Nephron progenitor cell (in vitro differentiated cells): ENCODE measurements around the gene IL9.

Source experiments
- DNase-seq: peaks from one replicate; pipeline ENCODE4 v3.0.0; 2021
- H3K27ac Mint-ChIP-seq: 2 replicates; pipeline ENCODE4 v1.8.0; 2021; ENCODE audit warnings: mild to moderate bottlenecking, moderate library complexity, mixed read lengths
- H3K27me3 Mint-ChIP-seq: 2 replicates; pipeline ENCODE4 v1.8.0; 2021; ENCODE audit warnings: mild to moderate bottlenecking, low read depth, mixed read lengths; ENCODE audit not compliant: poor library complexity
- H3K36me3 Mint-ChIP-seq: 2 replicates; pipeline ENCODE4 v1.8.0; 2021; ENCODE audit warnings: low read depth, mixed read lengths
- H3K4me1 Mint-ChIP-seq: 2 replicates; pipeline ENCODE4 v1.8.0; 2021; ENCODE audit warnings: mixed read lengths
- H3K4me3 Mint-ChIP-seq: 2 replicates; pipeline ENCODE4 v1.8.0; 2021; ENCODE audit warnings: mild to moderate bottlenecking, moderate library complexity, mixed read lengths
- H3K9me3 Mint-ChIP-seq: 2 replicates; pipeline ENCODE4 v1.8.0; 2021; ENCODE audit warnings: mild to moderate bottlenecking, moderate library complexity, mixed read lengths
- TF ChIP-seq, protein P1 (sequence below): fragments of 200-600 bp; sonication (generic); IDR thresholded peaks from 2 replicates; pipeline ENCODE4 v1.5.0; 2021; ENCODE audit warnings: antibody characterized with exemption

The IL9 gene

DNA sequence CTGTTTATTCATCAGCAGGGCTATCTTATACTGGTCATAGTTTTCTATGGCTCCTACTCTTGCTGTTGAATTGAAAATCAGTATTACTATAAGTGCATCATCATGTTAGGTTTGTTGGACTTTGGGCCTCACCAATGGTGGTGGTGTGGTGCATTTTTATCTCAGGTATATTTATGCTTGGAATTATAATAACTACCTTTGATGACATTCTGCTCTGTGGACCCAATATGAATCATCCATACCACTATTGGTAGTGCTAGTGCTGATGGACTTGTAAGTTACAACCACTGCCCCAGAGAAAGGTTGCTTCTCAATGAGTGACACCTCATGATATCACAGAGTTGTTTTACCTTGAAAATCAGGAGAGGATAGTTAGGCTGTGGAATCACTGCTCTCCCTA lies 28.0 kb downstream of the IL9 start:
- Mint-ChIP-seq H3K4me1 (no peaks in the 10 kb centered on the region), H3K27ac (no peak overlapping the region), H3K4me3 (no peak overlapping the region), H3K36me3 (no peaks in the 10 kb centered on the region), H3K9me3 (no peaks in the 10 kb centered on the region), H3K27me3 (peaks cover 22% of the 10 kb centered on the region)
- DNase-seq: no peak
- TF ChIP-seq, protein P1, sequence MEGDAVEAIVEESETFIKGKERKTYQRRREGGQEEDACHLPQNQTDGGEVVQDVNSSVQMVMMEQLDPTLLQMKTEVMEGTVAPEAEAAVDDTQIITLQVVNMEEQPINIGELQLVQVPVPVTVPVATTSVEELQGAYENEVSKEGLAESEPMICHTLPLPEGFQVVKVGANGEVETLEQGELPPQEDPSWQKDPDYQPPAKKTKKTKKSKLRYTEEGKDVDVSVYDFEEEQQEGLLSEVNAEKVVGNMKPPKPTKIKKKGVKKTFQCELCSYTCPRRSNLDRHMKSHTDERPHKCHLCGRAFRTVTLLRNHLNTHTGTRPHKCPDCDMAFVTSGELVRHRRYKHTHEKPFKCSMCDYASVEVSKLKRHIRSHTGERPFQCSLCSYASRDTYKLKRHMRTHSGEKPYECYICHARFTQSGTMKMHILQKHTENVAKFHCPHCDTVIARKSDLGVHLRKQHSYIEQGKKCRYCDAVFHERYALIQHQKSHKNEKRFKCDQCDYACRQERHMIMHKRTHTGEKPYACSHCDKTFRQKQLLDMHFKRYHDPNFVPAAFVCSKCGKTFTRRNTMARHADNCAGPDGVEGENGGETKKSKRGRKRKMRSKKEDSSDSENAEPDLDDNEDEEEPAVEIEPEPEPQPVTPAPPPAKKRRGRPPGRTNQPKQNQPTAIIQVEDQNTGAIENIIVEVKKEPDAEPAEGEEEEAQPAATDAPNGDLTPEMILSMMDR: no peak

DNA sequence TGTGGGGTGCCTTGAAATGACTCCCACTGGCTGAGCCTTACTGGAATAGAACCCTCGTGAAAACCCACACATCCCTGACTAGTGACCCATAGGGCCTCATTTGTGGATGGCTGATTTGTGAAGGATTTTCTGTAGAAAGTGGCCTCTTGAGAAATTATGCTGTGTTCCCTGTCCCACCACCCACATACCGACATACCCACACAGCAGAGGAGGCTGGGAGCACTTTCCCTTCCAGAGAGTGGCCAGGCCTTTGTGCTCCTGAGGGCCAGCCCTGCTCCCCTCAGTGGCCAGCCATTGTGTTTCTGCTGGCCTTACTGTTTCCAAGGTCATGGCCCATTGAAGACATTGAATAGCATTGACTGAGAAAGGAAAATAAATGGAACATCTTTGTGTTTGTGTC lies 29.6 kb downstream of the IL9 start:
- TF ChIP-seq, protein P1: no peak
- H3K9me3 Mint-ChIP-seq: no peaks in the 10 kb centered on the region
- H3K36me3 Mint-ChIP-seq: no peaks in the 10 kb centered on the region
- no peak for DNase-seq
- no peak overlapping the region for H3K4me3 Mint-ChIP-seq
- H3K27me3 Mint-ChIP-seq: peaks cover 26% of the 10 kb centered on the region
- H3K4me1 Mint-ChIP-seq: no peaks in the 10 kb centered on the region
- H3K27ac Mint-ChIP-seq: no peak overlapping the region

DNA sequence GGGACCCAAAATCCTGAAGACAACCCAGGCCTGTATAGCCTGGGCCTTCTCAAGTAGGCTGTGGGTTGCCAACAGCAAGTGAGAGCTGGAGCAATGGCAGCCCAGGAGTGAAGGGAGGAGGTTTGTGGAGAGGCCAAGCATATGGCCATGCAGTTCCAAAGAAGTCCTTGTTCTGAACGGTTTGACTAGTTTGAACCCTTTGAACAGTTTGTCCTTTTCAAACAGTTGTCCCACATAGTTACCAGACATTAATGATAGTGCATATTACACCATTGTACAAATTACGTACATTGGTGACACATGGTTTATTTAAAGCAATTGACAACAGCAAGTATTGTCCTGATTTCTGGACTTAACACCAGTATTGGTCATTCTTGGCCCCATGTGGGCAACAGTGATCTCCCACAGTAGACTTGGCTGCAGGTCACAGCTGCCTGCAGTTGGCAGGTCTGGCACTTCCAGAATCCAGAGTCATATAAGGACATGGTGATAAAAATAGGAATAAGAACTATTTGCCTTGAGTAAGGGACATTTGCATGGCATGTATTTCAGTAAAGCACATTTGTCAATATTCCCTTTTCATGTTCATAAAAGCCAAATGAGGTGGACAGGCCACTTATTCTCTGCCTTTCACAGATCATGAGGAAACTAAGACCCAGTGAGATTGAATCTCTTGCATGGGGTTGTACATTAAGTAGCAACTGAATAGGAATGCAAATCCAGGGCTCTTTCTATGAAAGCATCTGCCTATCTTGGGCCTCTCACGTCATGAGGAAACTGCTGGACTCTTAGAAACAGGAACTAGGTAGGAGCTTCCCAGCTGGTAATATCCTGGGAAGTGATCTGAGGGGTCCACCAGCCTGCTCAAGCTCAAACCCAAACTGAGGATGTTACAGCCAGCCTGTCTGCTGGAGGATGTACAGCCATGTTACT lies 30.9 kb downstream of the IL9 start:
- TF ChIP-seq, protein P1: no peak
- Mint-ChIP-seq H3K36me3 (no peaks in the 10 kb centered on the region), H3K4me1 (no peaks in the 10 kb centered on the region), H3K4me3 (no peak overlapping the region), H3K27me3 (peaks cover 32% of the 10 kb centered on the region), H3K27ac (no peak overlapping the region), H3K9me3 (no peaks in the 10 kb centered on the region)
- no peak for DNase-seq

DNA sequence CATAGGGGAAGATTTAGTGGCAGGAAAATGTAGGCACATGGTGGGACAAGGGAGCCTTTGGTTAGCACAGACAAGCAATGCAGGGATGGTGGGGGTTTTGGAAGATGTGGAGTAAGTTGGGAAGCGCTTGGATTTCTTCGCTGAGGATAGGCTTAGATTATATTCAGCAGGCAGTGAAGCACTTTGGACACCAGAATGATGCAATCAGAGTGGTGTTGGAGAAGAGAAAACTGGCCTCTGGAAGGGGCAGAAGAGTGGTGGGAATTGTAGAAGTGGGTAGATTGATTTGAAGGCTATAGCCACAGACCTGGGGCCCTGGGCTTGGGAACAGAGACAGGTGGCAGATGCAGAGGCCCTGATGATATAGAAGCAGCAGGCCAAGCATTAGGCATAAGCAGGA lies 32.9 kb downstream of the IL9 start:
- DNase-seq: no peak

DNA sequence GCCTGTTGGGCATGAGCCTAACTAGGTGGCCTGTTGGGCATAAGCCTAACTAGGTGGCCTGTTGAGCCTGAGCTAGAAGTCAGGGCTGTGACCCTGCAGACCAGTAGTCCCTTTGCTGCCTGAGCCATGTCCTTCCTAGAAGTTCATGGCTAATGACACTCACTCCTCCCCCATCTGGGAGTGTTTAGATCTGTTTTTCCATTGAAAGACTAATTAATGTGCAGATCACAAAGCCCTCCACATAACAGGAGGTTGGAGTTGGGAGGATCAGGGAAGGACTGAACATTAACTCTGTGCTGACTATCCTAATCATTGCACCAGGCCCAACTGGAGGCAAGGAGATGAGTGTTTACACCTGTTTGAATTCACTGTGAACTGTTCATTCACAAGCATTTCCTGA lies 33.6 kb downstream of the IL9 start:
- no peak overlapping the region for H3K27ac Mint-ChIP-seq
- H3K27me3 Mint-ChIP-seq: peaks cover 36% of the 10 kb centered on the region
- H3K9me3 Mint-ChIP-seq: no peaks in the 10 kb centered on the region
- TF ChIP-seq, protein P1: no peak
- H3K36me3 Mint-ChIP-seq: no peaks in the 10 kb centered on the region
- no peak for DNase-seq
- H3K4me3 Mint-ChIP-seq: no peak overlapping the region
- H3K4me1 Mint-ChIP-seq: no peaks in the 10 kb centered on the region

More for the DNA sequence above, 32.9 kb downstream of the IL9 start:
- Mint-ChIP-seq H3K4me1 (no peaks in the 10 kb centered on the region), H3K36me3 (no peaks in the 10 kb centered on the region), H3K9me3 (no peaks in the 10 kb centered on the region), H3K27me3 (peaks cover 33% of the 10 kb centered on the region), H3K4me3 (no peak overlapping the region), H3K27ac (no peak overlapping the region)
- TF ChIP-seq, protein P1: no peak

DNA sequence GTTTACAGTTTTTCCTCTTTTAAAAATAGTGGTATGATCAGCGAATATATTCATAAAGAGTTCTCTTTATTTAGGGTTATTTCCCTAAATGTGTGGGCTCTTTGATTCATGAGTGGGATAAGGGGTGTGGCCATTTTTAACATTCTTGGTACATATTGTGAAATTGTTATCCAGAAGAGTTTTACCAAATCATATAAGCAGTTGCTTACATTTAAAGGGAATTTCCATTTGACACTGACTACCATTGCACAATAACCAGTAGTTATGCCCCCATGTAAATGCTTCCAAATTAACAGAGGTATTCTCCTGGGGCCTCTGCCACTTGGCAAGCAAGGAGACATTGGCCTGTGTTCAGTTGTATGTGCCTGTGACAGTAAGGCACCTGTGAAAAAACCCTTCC lies 34.0 kb downstream of the IL9 start:
- Mint-ChIP-seq H3K4me1 (no peaks in the 10 kb centered on the region), H3K27me3 (peaks cover 38% of the 10 kb centered on the region), H3K27ac (no peak overlapping the region), H3K4me3 (no peak overlapping the region), H3K36me3 (no peaks in the 10 kb centered on the region), H3K9me3 (no peaks in the 10 kb centered on the region)
- TF ChIP-seq, protein P1: no peak
- no peak for DNase-seq
